HepG2 (cell line): ENCODE results near the gene NAP1L4. TPM values are rescaled to one million over a fixed set of nuclear protein-coding genes. Genes with fewer than 3 reads are reported as not detected.
"Not testable (repeated sequence)": the region's sequence is repeated elsewhere in the genome, so short reads cannot be mapped to it uniquely, and the experiment has no call there.

Experiments
- ATAC-seq: fragments of 200-7000 bp; cut with Tn5 transposase; 3 replicates; pipeline ENCODE4 v1.9.1; 2020; ENCODE audit warnings: mild to moderate bottlenecking, moderate library complexity
- BruUV-seq: library from RNA; stranded (reverse); fragments of 400-500 nt; replicated peaks from 2 replicates; lab custom pipeline; 2021; lab: Mats Ljungman, UMichigan
- CTCF ChIA-PET: fragments of 300-600 bp; formaldehyde crosslinking; extraction: SDS; loops from one replicate; lab custom pipeline; 2021; ENCODE audit warnings: low total read pairs, inconsistent platforms, low intra/inter-chr PET ratio; lab: Yijun Ruan, JAX
- POLR2A ChIA-PET: fragments of 350-600 bp; sonication (Branson Sonifier 250); formaldehyde crosslinking; loops from one replicate; lab custom pipeline; 2020; ENCODE audit warnings: antibody characterized with exemption, inconsistent platforms; lab: Yijun Ruan, JAX
- DNase-seq: peaks from one replicate; pipeline ENCODE4 v3.0.0-alpha.2; 2015; ENCODE audit warnings: low spot score
- FAIRE-seq: peaks from 3 replicates; lab custom pipeline; 2011; peaks lifted over from hg19 to GRCh38; lab: Jason Lieb, UNC
- H2AFZ ChIP-seq: one replicate; pipeline ENCODE4 v1.6.1; 2011; ENCODE audit warnings: low read length, inconsistent platforms
- H3K27ac ChIP-seq: fragments of 300-600 bp; 3 replicates; pipeline ENCODE4 v1.8.0; 2011; ENCODE audit warnings: mixed run types, mild to moderate bottlenecking, mixed read lengths, low read length, inconsistent platforms; ENCODE audit not compliant: insufficient read depth; ENCODE audit errors: extremely low read length
- H3K27me3 ChIP-seq, 2 experiments: fragments of 200-600 bp in 1 of 2; 2 replicates in 1 of 2; 3 replicates in 1 of 2; pipeline versions ENCODE4 v1.6.0 to v1.8.0; 2011; ENCODE audit warnings: low read length in 2 of 2, mild to moderate bottlenecking in 2 of 2, moderate library complexity in 2 of 2, inconsistent platforms in 1 of 2; ENCODE audit not compliant: insufficient read depth in 2 of 2, control insufficient read depth in 1 of 2
- H3K36me3 ChIP-seq, 2 experiments: fragments of 200-600 bp in 1 of 2; replicated peaks in 1 of 2; 2 replicates in 1 of 2; 3 replicates in 1 of 2; pipeline versions ENCODE4 v1.5.1 to v1.8.0; 2011; ENCODE audit warnings: low read length in 2 of 2, inconsistent platforms in 1 of 2; ENCODE audit not compliant: insufficient read depth in 2 of 2, control insufficient read depth in 1 of 2
- H3K4me1 ChIP-seq: 2 replicates; pipeline ENCODE4 v1.5.1; 2012; ENCODE audit warnings: low read length, inconsistent platforms; ENCODE audit not compliant: insufficient read depth
- H3K4me2 ChIP-seq: 2 replicates; pipeline ENCODE4 v1.6.0; 2011; ENCODE audit warnings: low read depth, low read length, inconsistent platforms
- H3K4me3 ChIP-seq, 3 experiments: fragments of 200-600 bp in 1 of 3; sonication (generic), shearing (Covaris generic) in 1 of 3; replicated peaks in 1 of 3; 2 replicates each; pipeline ENCODE4 v1.5.1; 2011 to 2016; ENCODE audit warnings: low read length in 3 of 3, inconsistent platforms in 2 of 3, low read depth in 2 of 3, mild to moderate bottlenecking in 2 of 3, control low read depth in 1 of 3, mixed read lengths in 1 of 3; ENCODE audit not compliant: insufficient read depth in 1 of 3
- H3K79me2 ChIP-seq: one replicate; pipeline ENCODE4 v1.6.1; 2011; ENCODE audit warnings: low read length, inconsistent platforms; ENCODE audit not compliant: insufficient read depth
- H3K9ac ChIP-seq: 2 replicates; pipeline ENCODE4 v1.6.0; 2011; ENCODE audit warnings: mild to moderate bottlenecking, low read depth, low read length, inconsistent platforms; ENCODE audit not compliant: insufficient read depth
- H3K9me3 ChIP-seq: 2 replicates; pipeline ENCODE4 v1.5.1; 2012; ENCODE audit warnings: mild to moderate bottlenecking, low read length
- H4K20me1 ChIP-seq: 2 replicates; pipeline ENCODE4 v1.6.0; 2011; ENCODE audit warnings: inconsistent platforms, mild to moderate bottlenecking, low read length, moderate library complexity; ENCODE audit not compliant: insufficient read depth
- AGO2 ChIP-seq: fragments of 200-400 bp; formaldehyde crosslinking; optimal IDR thresholded peaks from 2 replicates; pipeline ENCODE3; 2017; ENCODE audit warnings: mild to moderate bottlenecking, low read depth, low read length, moderate library complexity
- TGIF2 ChIP-seq: IDR thresholded peaks from 2 replicates; pipeline ENCODE4 v1.6.1; 2016; ENCODE audit warnings: control low read depth, missing compliant biosample characterization
- ZNF446 ChIP-seq: sonication (generic); formaldehyde crosslinking; IDR thresholded peaks from 2 replicates; pipeline ENCODE4 v1.5.0; 2020; ENCODE audit warnings: mild to moderate bottlenecking, missing genetic modification reagents
- WGBS: methylation state at CpG from one replicate; pipeline ENCODE4 v1.1.6; 2017; ENCODE audit warnings: low lambda C conversion rate; 5-methylcytosine and 5-hydroxymethylcytosine counted together
- in situ Hi-C: cut with HindIII; loops from 2 replicates; pipeline ENCODE4 v1.10.0; 2017; ENCODE audit warnings: low pct_unique_long_range_greater_than_20kb; ENCODE audit not compliant: extremely low pct_ligation_motif_present
- intact Hi-C: fragments of 100-400 bp; cut with micrococcal nuclease; formaldehyde crosslinking; loops from one replicate; pipeline ENCODE4 v1.10.0; 2022; ENCODE audit not compliant: unreplicated experiment
- polyA plus RNA-seq, 8 experiments: library from polyadenylated mRNA; depleted of rRNA in 3 of 8; stranded (reverse) in 7 of 8; unstranded in 1 of 8; fragments of >200 nt; fragmentation: Illumina TruSeq in 4 of 8; extraction: Trizol in 4 of 8; gene quantifications; 2 replicates each; pipeline versions ENCODE4 v1.2.1 to v1.2.3, GENCODE V29; 2011 to 2016; ENCODE audit warnings: low read depth in 4 of 8, missing spikeins in 1 of 8, mixed read lengths in 1 of 8; ENCODE audit not compliant: insufficient read depth in 1 of 8
- total RNA-seq, 5 experiments: library from RNA; depleted of rRNA; stranded (reverse); fragments of >200 nt; fragmentation: Illumina TruSeq; extraction: Trizol; gene quantifications; 2 replicates each; pipeline ENCODE4 v1.2.3, GENCODE V29; 2016; ENCODE audit warnings: low read depth in 1 of 5
- TF ChIP-seq, protein P1 (sequence below): sonication (generic); formaldehyde crosslinking; IDR thresholded peaks from 2 replicates; pipeline ENCODE4 v1.4.0; 2020; ENCODE audit warnings: missing genetic modification reagents, low read depth, mild to moderate bottlenecking, borderline replicate concordance
- TF ChIP-seq, protein P2 (sequence below): IDR thresholded peaks from 2 replicates; pipeline ENCODE4 v1.6.1; 2016; ENCODE audit warnings: low read depth

Gene NAP1L4
- total and polyA plus RNA-seq, 2 of the 13 experiments (the other 11 are each of a cell fraction or from before 2014, with no cell fraction given) = 64.0 to 186 TPM

DNA sequence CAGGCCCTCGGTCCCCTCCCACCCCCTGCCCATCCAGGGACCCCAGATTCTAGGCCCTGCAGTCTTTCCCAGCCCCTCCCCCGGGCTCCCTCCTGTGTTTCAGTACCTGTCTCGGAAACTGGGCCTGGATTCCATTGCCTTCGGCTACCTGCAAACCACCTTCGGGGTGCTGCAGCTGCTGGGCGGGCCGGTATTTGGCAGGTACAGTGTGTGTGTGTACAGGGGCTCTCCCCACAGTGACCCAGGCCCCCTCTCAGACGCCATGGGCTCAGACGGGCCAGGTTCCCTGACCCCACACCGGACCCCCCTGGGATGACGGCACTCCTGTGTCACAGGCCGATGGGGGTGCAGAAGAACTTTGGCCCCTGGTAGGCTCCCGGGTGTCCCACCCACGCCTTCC is 84.0 kb downstream of the NAP1L4 start:
- FAIRE-seq = no peak
- TF ChIP-seq ZNF446 (no peak), TGIF2 (no peak), AGO2 (peak; percentile 34)
- TF ChIP-seq, protein P1, sequence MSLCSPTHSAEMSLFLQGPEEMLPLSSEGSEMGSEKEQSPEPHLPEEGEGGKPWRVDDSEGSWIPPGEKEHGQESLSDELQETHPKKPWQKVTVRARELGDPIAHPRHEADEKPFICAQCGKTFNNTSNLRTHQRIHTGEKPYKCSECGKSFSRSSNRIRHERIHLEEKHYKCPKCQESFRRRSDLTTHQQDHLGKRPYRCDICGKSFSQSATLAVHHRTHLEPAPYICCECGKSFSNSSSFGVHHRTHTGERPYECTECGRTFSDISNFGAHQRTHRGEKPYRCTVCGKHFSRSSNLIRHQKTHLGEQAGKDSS (CRISPR knock-in tag) = no peak
- TF ChIP-seq, protein P2, sequence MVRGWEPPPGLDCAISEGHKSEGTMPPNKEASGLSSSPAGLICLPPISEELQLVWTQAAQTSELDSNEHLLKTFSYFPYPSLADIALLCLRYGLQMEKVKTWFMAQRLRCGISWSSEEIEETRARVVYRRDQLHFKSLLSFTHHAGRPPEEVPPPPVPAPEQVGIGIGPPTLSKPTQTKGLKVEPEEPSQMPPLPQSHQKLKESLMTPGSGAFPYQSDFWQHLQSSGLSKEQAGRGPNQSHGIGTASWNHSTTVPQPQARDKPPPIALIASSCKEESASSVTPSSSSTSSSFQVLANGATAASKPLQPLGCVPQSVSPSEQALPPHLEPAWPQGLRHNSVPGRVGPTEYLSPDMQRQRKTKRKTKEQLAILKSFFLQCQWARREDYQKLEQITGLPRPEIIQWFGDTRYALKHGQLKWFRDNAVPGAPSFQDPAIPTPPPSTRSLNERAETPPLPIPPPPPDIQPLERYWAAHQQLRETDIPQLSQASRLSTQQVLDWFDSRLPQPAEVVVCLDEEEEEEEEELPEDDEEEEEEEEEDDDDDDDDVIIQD (CRISPR knock-in tag) = no peak
- ATAC-seq = no peak
- ChIA-PET CTCF (no interaction called here), POLR2A (no interaction called here)
- H3K4me1 ChIP-seq = peaks cover 34% of the 10 kb centered on the region
- BruUV-seq = no TSS peak
- peaks cover 10% of the 10 kb centered on the region for H3K79me2 ChIP-seq
- no peak overlapping the region for H3K27ac ChIP-seq
- peaks cover 0 to 3% of the 10 kb centered on the region in 2 experiments; a peak in 1 of 5 replicates for H3K36me3 ChIP-seq
- H4K20me1 ChIP-seq = 0 out of 2 replicates have a peak, but pooled peaks cover 3% of the 10 kb centered on the region
- H2AFZ ChIP-seq = no peak overlapping the region
- H3K9ac ChIP-seq = no peak overlapping the region
- H3K4me3 ChIP-seq = no peak overlapping the region
- no peak for DNase-seq
- no peak overlapping the region for H3K4me2 ChIP-seq
- intact Hi-C loops = no loop called here
- no peaks in the 10 kb centered on the region for H3K9me3 ChIP-seq
- H3K27me3 ChIP-seq = no peaks in the 10 kb centered on the region
- 93% methylated on average over 4 of the region's 14 CpGs for WGBS
- in situ Hi-C loops = no loop called here

DNA sequence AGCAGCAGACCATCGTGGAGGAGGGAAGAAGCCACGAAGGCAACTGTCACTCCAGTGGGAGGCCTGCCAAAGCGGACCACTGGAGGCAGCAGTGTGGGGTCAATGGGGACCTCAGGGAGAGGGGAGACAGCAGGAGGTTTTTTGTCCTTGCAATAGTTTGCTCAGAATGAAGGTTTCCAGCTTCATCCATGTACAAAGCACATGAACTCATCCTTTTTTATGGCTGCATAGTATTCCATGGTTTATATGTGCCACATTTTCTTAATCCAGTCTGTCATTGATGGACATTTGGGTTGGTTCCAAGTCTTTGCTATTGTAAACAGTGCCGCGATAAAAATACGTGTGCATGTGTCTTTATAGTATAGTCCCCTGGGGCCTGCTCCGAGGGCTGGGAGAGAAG is 86.8 kb downstream of the NAP1L4 start:
- 95% methylated on average over 7 of the region's 7 CpGs for WGBS
- H3K27me3 ChIP-seq, H3K36me3 ChIP-seq, ATAC-seq, POLR2A ChIA-PET, H3K4me3 ChIP-seq, CTCF ChIA-PET, in situ Hi-C loops, DNase-seq, FAIRE-seq, H3K9ac ChIP-seq, H3K9me3 ChIP-seq, intact Hi-C loops, H3K27ac ChIP-seq, H2AFZ ChIP-seq, H4K20me1 ChIP-seq, BruUV-seq: not testable (repeated sequence)
- Histone ChIP-seq H3K4me1 (peaks cover 28% of the 10 kb centered on the region), H3K79me2 (peaks cover 10% of the 10 kb centered on the region), H3K4me2 (peak overlapping the region; percentile 99; the same call in 1 of the 2 replicates)
